NAMALWA (cell line): ENCODE results near the gene MMP23B.
A peak's percentile ranks its signal among the peaks of the same experiment; 100 is the strongest.
"Not testable (repeated sequence)": the region's sequence is repeated elsewhere in the genome, so short reads cannot be mapped to it uniquely, and the experiment has no call there.

ENCODE experiments used
- DNase-seq: peaks from one replicate; pipeline ENCODE4 v3.0.0-alpha.2; 2015; ENCODE audit warnings: low spot score

MMP23B gene

GRCh38 chr1:1630965-1631781, 800 bp upstream of the MMP23B start:
- DNase-seq, result no peak

GRCh38 chr1:1633409-1633808, 1.4 kb downstream of the MMP23B start:
- DNase-seq, result not testable (repeated sequence)

GRCh38 chr1:1634613-1635012, 2.6 kb downstream of the MMP23B start:
- DNase-seq, result not testable (repeated sequence)

DNA sequence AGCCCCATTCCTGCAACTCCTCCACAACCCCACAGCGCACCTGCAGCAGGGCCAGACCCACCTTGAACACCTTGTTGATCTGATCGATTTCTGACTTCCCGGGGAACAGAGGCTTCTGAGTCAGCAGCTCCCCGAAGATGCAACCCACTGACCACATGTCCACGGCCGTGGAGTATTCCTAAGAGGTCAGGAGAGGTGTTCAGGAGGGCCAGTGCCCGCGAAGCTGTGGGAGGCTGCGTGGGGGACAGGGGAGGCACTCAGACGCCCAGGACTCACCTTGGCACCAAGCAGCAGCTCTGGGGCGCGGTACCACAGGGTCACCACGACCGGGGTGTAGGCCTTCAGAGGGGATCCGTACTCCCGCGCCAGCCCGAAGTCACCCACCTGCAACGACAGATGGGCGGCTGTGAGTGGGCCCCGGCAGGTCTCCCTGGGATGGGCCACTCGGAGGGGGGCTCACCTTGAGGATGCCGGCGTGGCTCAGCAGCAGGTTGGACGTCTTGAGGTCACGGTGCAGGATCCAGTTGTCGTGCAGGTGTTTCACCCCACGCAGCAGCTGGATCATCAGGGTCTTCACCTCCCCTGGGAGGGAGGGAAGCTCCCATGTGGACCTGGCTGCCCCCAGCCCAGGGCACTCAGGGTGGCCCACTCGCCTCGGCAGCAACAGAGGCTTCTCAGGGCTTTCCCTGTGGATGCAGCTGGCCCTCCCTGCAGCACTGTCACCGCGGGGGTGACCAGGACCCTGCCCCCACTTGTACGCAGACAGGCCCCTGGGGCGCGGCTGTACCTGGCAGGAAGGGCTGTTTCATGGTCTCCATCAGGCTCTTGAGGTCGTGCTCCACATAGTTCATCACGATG, 4.9 kb downstream of the MMP23B start:
- DNase-seq, result not testable (repeated sequence)

GRCh38 chr1:1637479-1637875, 5.5 kb downstream of the MMP23B start:
- DNase-seq, result not testable (repeated sequence)

GRCh38 chr1:1638528-1638927, 6.6 kb downstream of the MMP23B start:
- DNase-seq, result not testable (repeated sequence)

DNA sequence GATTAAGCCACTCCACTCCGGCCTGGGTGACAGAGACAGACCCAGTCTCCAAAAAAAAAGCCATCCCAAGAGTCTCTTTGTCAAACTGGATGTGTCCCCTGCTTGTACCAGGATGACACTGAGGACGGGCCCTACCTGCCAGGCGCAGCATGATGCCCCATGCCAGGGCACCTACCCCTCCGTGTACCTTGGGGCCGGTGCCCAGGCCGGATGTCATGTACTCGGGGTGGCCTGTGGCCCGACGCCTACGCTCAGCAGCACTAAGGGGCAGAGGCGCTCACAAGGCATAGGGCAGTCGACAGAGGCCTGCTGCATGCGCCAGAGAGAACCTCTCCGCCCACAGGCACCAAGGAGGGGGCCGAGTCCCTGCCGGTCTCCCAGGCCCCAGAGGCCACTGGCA, 7.4 kb downstream of the MMP23B start:
- DNase-seq, result not testable (repeated sequence)

GRCh38 chr1:1640081-1640480, 8.1 kb downstream of the MMP23B start:
- not testable (repeated sequence) for DNase-seq

GRCh38 chr1:1640711-1641461, 8.9 kb downstream of the MMP23B start:
- DNase-seq, result not testable (repeated sequence)

DNA sequence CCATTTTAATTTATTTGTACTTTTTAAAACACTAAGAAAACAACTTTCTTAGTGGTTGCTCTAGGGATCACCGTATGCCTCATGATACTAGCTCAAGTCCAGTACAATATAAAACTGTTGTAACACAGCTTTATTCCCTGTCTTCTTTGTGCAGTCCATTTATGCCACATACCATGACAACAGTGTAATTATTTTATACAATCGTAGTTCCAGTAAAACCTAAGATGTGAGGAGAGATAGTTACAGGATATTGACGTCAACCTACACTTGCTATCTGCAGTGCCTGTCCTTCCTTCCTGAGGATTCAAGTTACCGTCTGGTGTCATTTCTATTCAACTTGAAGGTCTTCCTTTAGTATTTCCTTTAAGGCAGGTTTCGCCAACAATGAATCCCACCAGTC, 14.4 kb downstream of the MMP23B start:
- not testable (repeated sequence) for DNase-seq

- DNase-seq, result not testable (repeated sequence)
These were observed 15.7 kb downstream of the MMP23B start for GRCh38 chr1:1647567-1648241.

GRCh38 chr1:1648265-1648664, 16.3 kb downstream of the MMP23B start:
- not testable (repeated sequence) for DNase-seq

- peak; percentile 99 for DNase-seq
These were observed 26.9 kb downstream of the MMP23B start, which contains the start of gene CDK11B for GRCh38 chr1:1658583-1659549. CDK11B (minus strand) TSS chr1:1659004; CDS start chr1:1657485, 1,519 bp downstream.

DNA sequence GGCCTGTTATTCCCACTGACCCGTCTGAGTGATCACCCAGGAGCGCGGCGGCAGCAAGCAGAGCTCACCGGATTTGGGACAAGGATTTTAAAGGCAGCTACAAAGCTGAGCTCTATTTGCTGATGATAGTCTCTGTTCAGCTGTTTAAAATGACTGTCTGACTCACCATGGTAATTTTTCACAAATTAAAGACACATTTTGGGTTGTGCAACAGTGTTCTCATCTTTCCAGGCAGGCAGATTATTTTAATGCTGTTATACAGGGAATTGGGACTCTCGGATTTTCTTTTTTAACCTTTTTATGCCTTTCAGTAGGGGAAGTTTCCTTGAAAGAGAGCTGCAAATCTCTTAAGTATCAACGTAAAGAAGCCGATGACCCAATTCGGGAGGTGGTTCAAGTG, 30.4 kb downstream of the MMP23B start:
- DNase-seq, result not testable (repeated sequence)

DNA sequence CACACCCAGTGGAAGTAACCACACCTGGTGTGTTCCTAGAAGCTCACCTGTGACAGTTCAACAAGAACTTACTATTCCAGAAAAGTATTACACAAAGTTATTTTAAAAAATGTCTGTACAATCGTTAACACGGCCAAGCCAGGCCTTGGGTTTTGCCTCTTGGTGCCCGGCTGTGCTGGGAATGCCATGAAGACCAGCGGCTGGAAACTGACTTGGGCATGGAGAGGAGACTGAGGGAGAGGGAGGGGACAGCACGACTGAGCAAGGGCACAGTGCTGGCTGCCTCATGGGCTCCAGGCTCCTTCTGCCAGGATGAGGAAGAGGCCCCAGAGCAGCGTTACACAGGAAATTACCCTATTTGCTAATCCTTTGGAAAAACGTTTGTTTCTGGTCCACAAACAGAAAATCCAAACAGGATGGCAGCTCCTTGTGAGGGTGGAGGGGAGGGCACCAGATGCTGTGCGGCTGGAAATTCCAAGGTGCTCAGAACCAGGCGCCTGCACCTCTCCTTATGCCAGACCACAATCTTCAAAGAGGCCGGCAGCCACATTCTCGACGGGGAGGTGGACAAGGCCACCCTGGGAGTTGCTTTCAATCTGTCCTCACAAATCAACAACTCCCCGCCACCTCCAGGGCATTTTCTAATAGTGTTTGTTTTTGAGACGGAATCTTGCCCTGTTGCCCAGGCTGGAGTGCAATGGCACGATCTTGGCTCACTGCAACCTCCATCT, 31.0 kb downstream of the MMP23B start:
- not testable (repeated sequence) for DNase-seq

GRCh38 chr1:1664318-1664717, 32.3 kb downstream of the MMP23B start:
- DNase-seq, result not testable (repeated sequence)

DNA sequence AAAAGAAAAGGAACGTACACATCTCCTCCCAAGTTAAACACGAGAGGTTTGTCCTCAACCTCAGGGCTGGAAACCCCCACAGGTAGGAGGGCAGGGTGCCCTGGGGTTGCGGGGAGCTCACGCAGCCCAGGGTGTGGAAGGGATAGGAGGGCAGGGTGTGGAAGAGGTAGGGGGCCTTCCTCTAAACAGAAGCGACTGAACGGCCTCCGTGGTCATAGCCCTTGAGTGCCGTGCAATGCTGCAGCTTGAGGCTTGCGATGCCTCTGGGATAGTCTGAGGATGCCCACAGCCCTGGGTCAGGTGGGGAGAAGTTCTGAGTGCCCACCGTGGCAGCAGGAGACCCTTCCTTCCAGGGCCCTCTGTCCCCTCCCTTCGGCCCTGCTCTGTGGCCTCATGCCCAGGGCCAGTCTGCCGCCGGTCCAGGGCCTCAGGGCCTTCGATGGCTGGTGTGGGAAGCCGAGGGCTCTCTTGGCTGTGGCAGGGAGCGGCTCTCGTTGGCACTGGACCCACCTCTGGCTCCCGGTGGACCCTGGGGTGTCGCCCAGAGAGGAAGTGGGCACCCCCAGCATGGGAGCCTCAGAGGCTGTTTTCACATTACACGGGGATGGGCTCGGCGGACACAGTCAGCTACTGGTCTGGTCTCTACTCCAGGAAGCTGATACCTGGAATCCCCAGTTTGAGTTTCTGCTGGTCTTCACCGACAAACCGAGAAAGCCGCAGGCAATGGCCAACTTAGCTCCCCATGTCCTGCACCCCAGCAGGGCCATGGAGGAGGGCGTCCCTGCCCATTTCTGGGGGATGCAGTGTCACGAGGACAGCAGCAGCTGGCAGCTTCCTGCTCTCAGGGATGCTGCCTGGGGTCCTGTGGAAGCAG, 33.2 kb downstream of the MMP23B start:
- no peak for DNase-seq

- DNase-seq, result no peak
These were observed 33.9 kb downstream of the MMP23B start for GRCh38 chr1:1665815-1666251.
